GM12878 (cell line): ENCODE measurements around the gene CPVL. TPM values are rescaled to one million over a fixed set of nuclear protein-coding genes. Genes with fewer than 3 reads are reported as not detected.

ENCODE experiments used
- ATAC-seq: fragments of 200-7000 bp; cut with Tn5 transposase; 3 replicates; pipeline ENCODE4 v1.9.1; 2020; ENCODE audit warnings: mild to moderate bottlenecking, moderate library complexity
- BruUV-seq: library from RNA; stranded (reverse); fragments of 400-500 nt; replicated peaks from 2 replicates; lab custom pipeline; 2021; lab: Mats Ljungman, UMichigan
- CTCF ChIA-PET: fragments of 300-600 bp; sonication (Branson Sonifier 250); formaldehyde crosslinking; extraction: SDS; loops from one replicate; lab custom pipeline; 2021; ENCODE audit warnings: inconsistent platforms; lab: Yijun Ruan, JAX
- POLR2A ChIA-PET: fragments of 350-600 bp; formaldehyde crosslinking; extraction: SDS; loops from one replicate; lab custom pipeline; 2021; ENCODE audit warnings: inconsistent platforms; lab: Charles Lee
- RAD21 ChIA-PET: fragments of 300-600 bp; sonication (Branson Sonifier 250); formaldehyde crosslinking; loops from one replicate; lab custom pipeline; 2023; ENCODE audit warnings: antibody characterized with exemption; ENCODE audit not compliant: unreplicated experiment; lab: Charles Lee
- SMC1A ChIA-PET: fragments of 300-600 bp; sonication (Branson Sonifier 250); formaldehyde crosslinking; loops from one replicate; lab custom pipeline; 2023; ENCODE audit not compliant: unreplicated experiment, uncharacterized antibody; lab: Charles Lee
- DNase-seq: peaks from one replicate; pipeline ENCODE4 v3.0.0-alpha.2; 2011; ENCODE audit warnings: low read depth, low spot score
- FAIRE-seq: peaks from 3 replicates; lab custom pipeline; 2011; peaks lifted over from hg19 to GRCh38; lab: Jason Lieb, UNC
- H2AFZ ChIP-seq: 2 replicates; pipeline ENCODE4 v1.6.0; 2011; ENCODE audit warnings: low read depth, low read length, control low read depth; ENCODE audit not compliant: control insufficient read depth
- H3K27ac ChIP-seq: 2 replicates; pipeline ENCODE4 v1.5.1; 2011; ENCODE audit warnings: control low read depth; ENCODE audit not compliant: control insufficient read depth, insufficient read depth
- H3K27me3 ChIP-seq, 2 experiments: replicated peaks in 1 of 2; 2 replicates each; pipeline versions ENCODE4 v1.6.0 to v1.6.1; 2011; ENCODE audit warnings: low read length in 1 of 2; ENCODE audit not compliant: control insufficient read depth in 2 of 2, insufficient read depth in 2 of 2
- H3K36me3 ChIP-seq, 2 experiments: 2 replicates each; pipeline ENCODE4 v1.5.1; 2011; ENCODE audit warnings: low read length in 1 of 2; ENCODE audit not compliant: control insufficient read depth in 2 of 2, insufficient read depth in 2 of 2
- H3K4me1 ChIP-seq: 2 replicates; pipeline ENCODE4 v1.6.1; 2011; ENCODE audit warnings: mild to moderate bottlenecking, low read length, moderate library complexity, mixed read lengths; ENCODE audit not compliant: control insufficient read depth, insufficient read depth
- H3K4me2 ChIP-seq: 2 replicates; pipeline ENCODE4 v1.6.0; 2011; ENCODE audit warnings: control low read depth; ENCODE audit not compliant: control insufficient read depth, insufficient read depth
- H3K4me3 ChIP-seq: fragments of 200-600 bp; sonication (generic); 2 replicates; pipeline ENCODE4 v1.5.1; 2016
- H3K79me2 ChIP-seq: 2 replicates; pipeline ENCODE4 v1.6.0; 2011; ENCODE audit warnings: low read length; ENCODE audit not compliant: control insufficient read depth, insufficient read depth
- H3K9ac ChIP-seq: 2 replicates; pipeline ENCODE4 v1.8.0; 2011; ENCODE audit warnings: low read length, control low read depth, mixed read lengths; ENCODE audit not compliant: control insufficient read depth, insufficient read depth
- H3K9me3 ChIP-seq: replicated peaks from 3 replicates; pipeline ENCODE4 v1.5.1; 2011; ENCODE audit warnings: mild to moderate bottlenecking, low read length; ENCODE audit not compliant: control insufficient read depth, insufficient read depth
- H4K20me1 ChIP-seq: 2 replicates; pipeline ENCODE4 v1.6.0; 2011; ENCODE audit not compliant: control insufficient read depth, insufficient read depth
- ASH2L ChIP-seq: fragments of 300-600, 200-600 bp; sonication (generic); IDR thresholded peaks from 2 replicates; pipeline ENCODE4 v1.6.1; 2017; ENCODE audit warnings: low read depth, mild to moderate bottlenecking, borderline replicate concordance
- CREB1 ChIP-seq: IDR thresholded peaks from 2 replicates; pipeline ENCODE4 v1.6.1; 2012; ENCODE audit warnings: low read depth, mild to moderate bottlenecking, inconsistent platforms
- DPF2 ChIP-seq: fragments of 450-650 bp; IDR thresholded peaks from 2 replicates; pipeline ENCODE4 v1.6.1; 2017; ENCODE audit warnings: mild to moderate bottlenecking
- EGR1 ChIP-seq, 2 experiments: IDR thresholded peaks; 1 replicate in 1 of 2; 2 replicates in 1 of 2; pipeline ENCODE4 v1.6.1; 2011 to 2012; ENCODE audit warnings: low read depth in 2 of 2, low read length in 2 of 2, borderline replicate concordance in 1 of 2, mild to moderate bottlenecking in 1 of 2, moderate library complexity in 1 of 2
- FOXK2 ChIP-seq: fragments of 450-650 bp; IDR thresholded peaks from 2 replicates; pipeline ENCODE4 v1.6.1; 2017; ENCODE audit warnings: mild to moderate bottlenecking, moderate library complexity
- IRF4 ChIP-seq: IDR thresholded peaks from 2 replicates; pipeline ENCODE4 v1.6.1; 2011; ENCODE audit warnings: low read depth, low read length
- JUND ChIP-seq: IDR thresholded peaks from 2 replicates; pipeline ENCODE4 v1.6.1; 2012; ENCODE audit warnings: low read depth, mild to moderate bottlenecking, low read length, improper control_type of control experiment, moderate library complexity
- KDM1A ChIP-seq: fragments of 200-600 bp; sonication (generic); IDR thresholded peaks from 2 replicates; pipeline ENCODE4 v1.6.1; 2016; ENCODE audit warnings: borderline replicate concordance
- MTA3 ChIP-seq: IDR thresholded peaks from 2 replicates; pipeline ENCODE4 v1.6.1; 2012; ENCODE audit warnings: low read length, inconsistent platforms, borderline replicate concordance
- NFXL1 ChIP-seq: fragments of 450-650 bp; IDR thresholded peaks from 2 replicates; pipeline ENCODE4 v1.6.1; 2017; ENCODE audit warnings: antibody characterized with exemption, mild to moderate bottlenecking, borderline replicate concordance
- NR2F1 ChIP-seq: fragments of 450-650 bp; conservative IDR thresholded peaks from 2 replicates; pipeline ENCODE4 v1.6.1; 2017; ENCODE audit warnings: mild to moderate bottlenecking
- RUNX3 ChIP-seq: IDR thresholded peaks from 2 replicates; pipeline ENCODE4 v1.6.1; 2012; ENCODE audit warnings: low read length, inconsistent platforms
- SIN3A ChIP-seq: IDR thresholded peaks from 2 replicates; pipeline ENCODE4 v1.6.1; 2012; ENCODE audit warnings: low read depth, low read length, improper control_type of control experiment
- YBX1 ChIP-seq: fragments of 450-650 bp; IDR thresholded peaks from 2 replicates; pipeline ENCODE4 v1.6.1; 2016; ENCODE audit warnings: antibody characterized with exemption
- ZNF207 ChIP-seq: fragments of 450-650 bp; IDR thresholded peaks from 2 replicates; pipeline ENCODE4 v1.6.1; 2014; ENCODE audit warnings: antibody characterized with exemption, mild to moderate bottlenecking, borderline replicate concordance
- WGBS: methylation state at CpG from one replicate; pipeline ENCODE4 v1.1.6; 2016; ENCODE audit warnings: low lambda C conversion rate; ENCODE audit not compliant: insufficient replicate concordance, insufficient coverage; ENCODE audit errors: missing lambda C conversion rate; 5-methylcytosine and 5-hydroxymethylcytosine counted together
- in situ Hi-C: fragments of 300-500 bp; cut with MboI; formaldehyde crosslinking; loops from 9 replicates; pipeline ENCODE4 v1.14.3; 2018; ENCODE audit warnings: mixed read lengths
- intact Hi-C: fragments of 100-400 bp; cut with micrococcal nuclease; formaldehyde crosslinking; loops from one replicate; pipeline ENCODE4 v1.14.2; 2022; ENCODE audit not compliant: unreplicated experiment
- polyA plus RNA-seq, 11 experiments: library from polyadenylated mRNA; depleted of rRNA in 4 of 11; unstranded in 6 of 11; stranded (reverse) in 5 of 11; fragments of >200 nt; fragmentation: Nextera tagmentation in 4 of 11; fragmentation: Illumina TruSeq in 1 of 11; extraction: Ambion mirVana in 4 of 11; extraction: Trizol in 1 of 11; gene quantifications; 1 replicate in 1 of 11; 2 replicates in 10 of 11; pipeline versions ENCODE4 v1.2.1 to v1.2.3, GENCODE V29; 2011 to 2016; ENCODE audit warnings: inconsistent platforms in 2 of 11, missing spikeins in 2 of 11, low read depth in 1 of 11
- total RNA-seq, 4 experiments: library from RNA; depleted of rRNA in 3 of 4; stranded (reverse); fragments of >200 nt in 3 of 4; fragmentation: Illumina TruSeq in 1 of 4; extraction: Trizol in 1 of 4; gene quantifications; 2 replicates each; pipeline versions ENCODE4 v1.2.1 to v1.2.3, GENCODE V29; 2013 to 2021
- TF ChIP-seq, protein P1 (sequence below): fragments of 150-350 bp; IDR thresholded peaks from 2 replicates; pipeline ENCODE4 v1.6.1; 2014; ENCODE audit warnings: mild to moderate bottlenecking, low read depth, low read length
- TF ChIP-seq, protein P2 (sequence below): fragments of 450-650 bp; IDR thresholded peaks from 2 replicates; pipeline ENCODE4 v1.6.1; 2017; ENCODE audit warnings: mild to moderate bottlenecking
- TF ChIP-seq, protein P3 (sequence below): fragments of 450-650 bp; IDR thresholded peaks from 2 replicates; pipeline ENCODE4 v1.6.1; 2016; ENCODE audit warnings: mild to moderate bottlenecking

The CPVL gene
- total and polyA plus RNA-seq, 10 of the 15 experiments (the other 5 are each of a cell fraction or from before 2014, with no cell fraction given): 0.59 TPM; not detected in 9

DNA sequence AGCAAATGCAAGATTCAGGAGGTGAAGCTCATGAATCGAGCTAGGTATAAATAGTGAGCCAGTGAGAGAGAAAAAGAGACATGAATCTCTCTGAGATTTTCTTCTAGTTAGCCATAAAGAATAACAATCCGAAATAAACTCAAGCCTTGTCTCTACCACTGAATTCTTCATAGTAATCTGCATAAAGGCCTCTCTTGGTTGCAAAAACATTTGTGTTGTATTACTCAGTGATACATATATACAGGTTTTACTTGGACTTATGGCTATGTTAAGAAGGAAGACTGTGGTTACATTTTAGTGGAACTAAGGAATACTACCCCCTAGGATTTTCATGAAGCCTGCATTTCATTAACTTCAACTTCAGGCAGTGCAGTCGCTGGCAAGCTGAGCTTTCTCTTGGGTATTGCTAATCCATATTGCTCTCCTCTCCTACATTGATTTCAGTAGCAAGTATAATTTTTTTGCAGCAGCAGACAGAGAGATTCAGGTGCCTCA lies 115.5 kb downstream of the CPVL start:
- RAD21 ChIA-PET: no interaction called here
- intact Hi-C loops: no loop called here
- no peaks in the 10 kb centered on the region for H3K79me2 ChIP-seq
- no peak overlapping the region for H3K4me3 ChIP-seq
- CTCF ChIA-PET: no interaction called here
- SMC1A ChIA-PET: no interaction called here
- in situ Hi-C loops: no loop called here
- POLR2A ChIA-PET: no interaction called here
- no TSS peak for BruUV-seq
- H3K9ac ChIP-seq: no peak overlapping the region
- no peak overlapping the region for H3K27ac ChIP-seq
- no peak overlapping the region for H2AFZ ChIP-seq
- no peaks in the 10 kb centered on the region for H3K36me3 ChIP-seq
- H3K27me3 ChIP-seq: peaks cover 0 to 2% of the 10 kb centered on the region in 2 experiments; a peak in 2 of 4 replicates
- no peaks in the 10 kb centered on the region for H4K20me1 ChIP-seq
- FAIRE-seq (no peak), DNase-seq (no peak), ATAC-seq (no peak)
- 12% methylated on average over 3 of the region's 3 CpGs for WGBS
- TF ChIP-seq NFXL1: no peak
- no peak for TF ChIP-seq EGR1 (IDR thresholded peaks at IDR 0.05; ENCODE audit: borderline replicate concordance in 1 of 2, low read depth in 2 of 2, low read length in 2 of 2)
- TF ChIP-seq DPF2: no peak
- no peak for TF ChIP-seq KDM1A
- no peak for TF ChIP-seq IRF4
- TF ChIP-seq JUND: no peak
- TF ChIP-seq CREB1: no peak
- TF ChIP-seq, protein P1, sequence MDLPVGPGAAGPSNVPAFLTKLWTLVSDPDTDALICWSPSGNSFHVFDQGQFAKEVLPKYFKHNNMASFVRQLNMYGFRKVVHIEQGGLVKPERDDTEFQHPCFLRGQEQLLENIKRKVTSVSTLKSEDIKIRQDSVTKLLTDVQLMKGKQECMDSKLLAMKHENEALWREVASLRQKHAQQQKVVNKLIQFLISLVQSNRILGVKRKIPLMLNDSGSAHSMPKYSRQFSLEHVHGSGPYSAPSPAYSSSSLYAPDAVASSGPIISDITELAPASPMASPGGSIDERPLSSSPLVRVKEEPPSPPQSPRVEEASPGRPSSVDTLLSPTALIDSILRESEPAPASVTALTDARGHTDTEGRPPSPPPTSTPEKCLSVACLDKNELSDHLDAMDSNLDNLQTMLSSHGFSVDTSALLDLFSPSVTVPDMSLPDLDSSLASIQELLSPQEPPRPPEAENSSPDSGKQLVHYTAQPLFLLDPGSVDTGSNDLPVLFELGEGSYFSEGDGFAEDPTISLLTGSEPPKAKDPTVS: no peak
- TF ChIP-seq NR2F1: no peak
- TF ChIP-seq MTA3: no peak
- TF ChIP-seq ZNF207: no peak
- TF ChIP-seq SIN3A: no peak
- TF ChIP-seq, protein P2, sequence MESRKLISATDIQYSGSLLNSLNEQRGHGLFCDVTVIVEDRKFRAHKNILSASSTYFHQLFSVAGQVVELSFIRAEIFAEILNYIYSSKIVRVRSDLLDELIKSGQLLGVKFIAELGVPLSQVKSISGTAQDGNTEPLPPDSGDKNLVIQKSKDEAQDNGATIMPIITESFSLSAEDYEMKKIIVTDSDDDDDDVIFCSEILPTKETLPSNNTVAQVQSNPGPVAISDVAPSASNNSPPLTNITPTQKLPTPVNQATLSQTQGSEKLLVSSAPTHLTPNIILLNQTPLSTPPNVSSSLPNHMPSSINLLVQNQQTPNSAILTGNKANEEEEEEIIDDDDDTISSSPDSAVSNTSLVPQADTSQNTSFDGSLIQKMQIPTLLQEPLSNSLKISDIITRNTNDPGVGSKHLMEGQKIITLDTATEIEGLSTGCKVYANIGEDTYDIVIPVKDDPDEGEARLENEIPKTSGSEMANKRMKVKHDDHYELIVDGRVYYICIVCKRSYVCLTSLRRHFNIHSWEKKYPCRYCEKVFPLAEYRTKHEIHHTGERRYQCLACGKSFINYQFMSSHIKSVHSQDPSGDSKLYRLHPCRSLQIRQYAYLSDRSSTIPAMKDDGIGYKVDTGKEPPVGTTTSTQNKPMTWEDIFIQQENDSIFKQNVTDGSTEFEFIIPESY: no peak
- TF ChIP-seq, protein P3, sequence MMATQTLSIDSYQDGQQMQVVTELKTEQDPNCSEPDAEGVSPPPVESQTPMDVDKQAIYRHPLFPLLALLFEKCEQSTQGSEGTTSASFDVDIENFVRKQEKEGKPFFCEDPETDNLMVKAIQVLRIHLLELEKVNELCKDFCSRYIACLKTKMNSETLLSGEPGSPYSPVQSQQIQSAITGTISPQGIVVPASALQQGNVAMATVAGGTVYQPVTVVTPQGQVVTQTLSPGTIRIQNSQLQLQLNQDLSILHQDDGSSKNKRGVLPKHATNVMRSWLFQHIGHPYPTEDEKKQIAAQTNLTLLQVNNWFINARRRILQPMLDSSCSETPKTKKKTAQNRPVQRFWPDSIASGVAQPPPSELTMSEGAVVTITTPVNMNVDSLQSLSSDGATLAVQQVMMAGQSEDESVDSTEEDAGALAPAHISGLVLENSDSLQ: no peak
- no peak for TF ChIP-seq RUNX3
- TF ChIP-seq YBX1: no peak
- TF ChIP-seq ASH2L: no peak
- TF ChIP-seq FOXK2: no peak
- H3K9me3 ChIP-seq: no peaks in the 10 kb centered on the region
- no peaks in the 10 kb centered on the region for H3K4me1 ChIP-seq
- H3K4me2 ChIP-seq: no peak overlapping the region
